OCI-LY3 (cell line): ENCODE measurements around the gene PCNX1.

Experiments
- H2AFZ ChIP-seq: fragments of 200-600, 300-600 bp; shearing (Covaris generic); 2 replicates; pipeline ENCODE4 v1.6.0; 2014; ENCODE audit warnings: antibody characterized with exemption, low read depth, low read length
- H3K27ac ChIP-seq: fragments of 200-600, 300-600 bp; sonication (generic); 2 replicates; pipeline ENCODE4 v1.5.1; 2014; ENCODE audit warnings: mild to moderate bottlenecking, low read length, moderate library complexity, mixed read lengths
- H3K27me3 ChIP-seq: fragments of 200-600, 300-600 bp; sonication (generic); 2 replicates; pipeline ENCODE4 v1.6.1; 2014; ENCODE audit warnings: low read depth, low read length, mixed read lengths
- H3K36me3 ChIP-seq: fragments of 200-600, 300-600 bp; sonication (generic); replicated peaks from 2 replicates; pipeline ENCODE3; 2014; ENCODE audit warnings: low read depth, low read length, mixed read lengths
- H3K4me1 ChIP-seq: fragments of 300-600, 200-600 bp; sonication (generic); 2 replicates; pipeline ENCODE4 v1.6.1; 2014; ENCODE audit warnings: low read length, mixed read lengths
- H3K4me2 ChIP-seq: fragments of 200-600, 300-600 bp; sonication (generic); 2 replicates; pipeline ENCODE4 v1.6.1; 2014; ENCODE audit warnings: low read length, mixed read lengths
- H3K4me3 ChIP-seq: fragments of 300-600, 200-600 bp; sonication (generic); 2 replicates; pipeline ENCODE4 v1.5.1; 2014; ENCODE audit warnings: antibody characterized with exemption, mild to moderate bottlenecking, low read length, moderate library complexity
- H3K79me2 ChIP-seq: fragments of 300-600, 200-600 bp; shearing (Covaris generic); 2 replicates; pipeline ENCODE4 v1.6.1; 2014; ENCODE audit warnings: mild to moderate bottlenecking, low read length, mixed read lengths
- H3K9ac ChIP-seq: fragments of 300-600, 200-600 bp; shearing (Covaris generic); 2 replicates; pipeline ENCODE4 v1.6.0; 2014; ENCODE audit warnings: mild to moderate bottlenecking, low read length, moderate library complexity
- H3K9me3 ChIP-seq: fragments of 200-600, 300-600 bp; shearing (Covaris generic); 2 replicates; pipeline ENCODE4 v1.6.1; 2014; ENCODE audit warnings: low read length, mixed read lengths; ENCODE audit not compliant: insufficient read depth
- H4K20me1 ChIP-seq: fragments of 200-600, 300-600 bp; sonication (generic); 2 replicates; pipeline ENCODE4 v1.6.1; 2016; ENCODE audit warnings: low read length, mixed read lengths; ENCODE audit not compliant: insufficient read depth
- EZH2phosphoT487 ChIP-seq: fragments of 200-600 bp; shearing (Covaris generic); IDR thresholded peaks from 2 replicates; pipeline ENCODE4 v1.6.1; 2018; ENCODE audit warnings: antibody characterized with exemption, mixed run types, low read depth
- TF ChIP-seq, protein P1 (sequence below): fragments of 200-600, 300-600 bp; sonication (generic); IDR thresholded peaks from 2 replicates; pipeline ENCODE4 v1.5.1; 2014; ENCODE audit warnings: antibody characterized with exemption, low read length, low read depth

The PCNX1 gene

DNA sequence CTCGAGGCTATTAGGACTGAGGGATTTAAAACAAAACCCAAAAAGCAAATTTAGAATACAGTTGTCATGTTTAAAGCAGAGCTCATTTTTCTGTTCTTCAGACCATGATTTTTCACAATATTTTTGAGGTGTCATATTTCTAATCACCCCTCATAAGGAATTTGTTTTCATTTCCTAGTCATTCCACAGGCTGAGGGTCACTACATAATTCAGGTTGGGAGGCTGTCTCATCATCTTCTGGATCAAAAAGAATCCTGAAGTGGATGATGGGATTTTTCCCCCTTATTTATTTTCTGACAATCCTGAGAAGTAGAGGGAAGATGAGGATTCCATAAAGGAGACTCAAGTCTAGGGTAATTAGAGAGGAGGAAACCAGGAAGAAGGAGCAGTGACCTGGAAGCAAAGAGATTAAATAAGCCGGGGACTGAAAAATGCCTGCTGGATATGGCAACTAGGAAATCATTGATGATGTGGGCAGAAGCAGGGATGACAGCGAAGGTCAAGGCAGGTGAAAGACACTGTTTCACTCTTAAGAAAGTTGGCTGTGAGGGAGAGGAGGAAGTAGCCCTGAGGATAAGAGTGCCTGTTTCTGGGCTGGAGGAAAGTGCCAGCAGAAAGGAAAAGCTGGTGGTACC lies 9.0 kb upstream of the PCNX1 start:
- Histone ChIP-seq H3K4me1 (peaks cover 19% of the 10 kb centered on the region), H3K79me2 (no peaks in the 10 kb centered on the region), H3K36me3 (no peaks in the 10 kb centered on the region), H3K27me3 (peaks cover 38% of the 10 kb centered on the region), H3K9me3 (no peaks in the 10 kb centered on the region), H3K4me2 (no peak overlapping the region), H3K27ac (no peak overlapping the region), H4K20me1 (no peaks in the 10 kb centered on the region), H2AFZ (no peak overlapping the region), H3K9ac (no peak overlapping the region), H3K4me3 (no peak overlapping the region)
- TF ChIP-seq, protein P1, sequence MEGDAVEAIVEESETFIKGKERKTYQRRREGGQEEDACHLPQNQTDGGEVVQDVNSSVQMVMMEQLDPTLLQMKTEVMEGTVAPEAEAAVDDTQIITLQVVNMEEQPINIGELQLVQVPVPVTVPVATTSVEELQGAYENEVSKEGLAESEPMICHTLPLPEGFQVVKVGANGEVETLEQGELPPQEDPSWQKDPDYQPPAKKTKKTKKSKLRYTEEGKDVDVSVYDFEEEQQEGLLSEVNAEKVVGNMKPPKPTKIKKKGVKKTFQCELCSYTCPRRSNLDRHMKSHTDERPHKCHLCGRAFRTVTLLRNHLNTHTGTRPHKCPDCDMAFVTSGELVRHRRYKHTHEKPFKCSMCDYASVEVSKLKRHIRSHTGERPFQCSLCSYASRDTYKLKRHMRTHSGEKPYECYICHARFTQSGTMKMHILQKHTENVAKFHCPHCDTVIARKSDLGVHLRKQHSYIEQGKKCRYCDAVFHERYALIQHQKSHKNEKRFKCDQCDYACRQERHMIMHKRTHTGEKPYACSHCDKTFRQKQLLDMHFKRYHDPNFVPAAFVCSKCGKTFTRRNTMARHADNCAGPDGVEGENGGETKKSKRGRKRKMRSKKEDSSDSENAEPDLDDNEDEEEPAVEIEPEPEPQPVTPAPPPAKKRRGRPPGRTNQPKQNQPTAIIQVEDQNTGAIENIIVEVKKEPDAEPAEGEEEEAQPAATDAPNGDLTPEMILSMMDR: no peak
- TF ChIP-seq EZH2phosphoT487: no peak

DNA sequence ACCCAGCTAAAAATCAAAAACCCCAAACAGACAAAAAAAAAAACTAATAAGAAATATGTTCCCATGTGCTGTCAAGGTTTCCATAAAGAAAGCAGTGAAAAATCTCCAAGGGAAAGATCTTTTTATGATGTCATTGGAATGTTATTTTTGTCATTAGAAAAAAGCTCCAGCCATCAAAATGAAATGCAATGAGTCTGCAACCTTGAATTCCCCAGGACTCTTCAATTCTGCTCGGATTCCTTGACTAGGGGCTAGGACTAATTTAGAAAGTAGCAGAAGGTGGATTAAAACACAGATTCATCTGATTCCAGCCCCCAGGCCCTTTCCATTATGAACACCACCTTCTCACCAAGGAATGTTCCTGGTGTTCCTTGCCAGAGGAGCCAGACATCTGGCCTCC lies 6.0 kb upstream of the PCNX1 start:
- no peaks in the 10 kb centered on the region for H3K9me3 ChIP-seq
- H2AFZ ChIP-seq: no peak overlapping the region
- no peak overlapping the region for H3K9ac ChIP-seq
- no peaks in the 10 kb centered on the region for H4K20me1 ChIP-seq
- TF ChIP-seq, protein P1: no peak
- no peak for TF ChIP-seq EZH2phosphoT487
- H3K4me2 ChIP-seq: no peak overlapping the region
- no peak overlapping the region for H3K4me3 ChIP-seq
- peaks cover 1% of the 10 kb centered on the region for H3K4me1 ChIP-seq
- H3K79me2 ChIP-seq: no peaks in the 10 kb centered on the region
- H3K27ac ChIP-seq: no peak overlapping the region
- H3K36me3 ChIP-seq: no peaks in the 10 kb centered on the region
- peaks cover 25% of the 10 kb centered on the region for H3K27me3 ChIP-seq

DNA sequence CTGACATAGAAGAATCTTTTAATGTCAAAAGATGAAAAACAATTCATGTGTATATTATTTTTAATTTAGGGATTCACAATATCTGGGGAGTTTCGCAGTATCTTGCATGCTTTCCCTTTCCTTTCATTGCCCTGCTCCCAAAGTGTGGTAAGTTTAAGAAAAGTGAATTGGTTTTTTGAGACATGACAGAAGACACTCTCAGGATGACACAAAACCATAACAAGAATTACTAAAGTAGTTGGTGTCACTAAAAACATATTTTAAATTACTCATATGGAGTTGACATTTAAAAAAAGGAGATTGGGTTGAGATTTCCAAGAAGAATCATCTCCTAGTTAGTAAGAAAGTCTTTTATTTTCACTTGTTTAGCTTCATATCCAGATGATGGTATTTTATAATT lies 5.1 kb upstream of the PCNX1 start:
- no peak overlapping the region for H3K9ac ChIP-seq
- H3K4me3 ChIP-seq: no peak overlapping the region
- H3K27me3 ChIP-seq: peaks cover 19% of the 10 kb centered on the region
- H4K20me1 ChIP-seq: no peaks in the 10 kb centered on the region
- no peaks in the 10 kb centered on the region for H3K9me3 ChIP-seq
- no peak overlapping the region for H2AFZ ChIP-seq
- H3K27ac ChIP-seq: no peak overlapping the region
- H3K79me2 ChIP-seq: no peaks in the 10 kb centered on the region
- H3K36me3 ChIP-seq: no peaks in the 10 kb centered on the region
- peaks cover 8% of the 10 kb centered on the region for H3K4me1 ChIP-seq
- H3K4me2 ChIP-seq: no peak overlapping the region
- TF ChIP-seq, protein P1: no peak
- no peak for TF ChIP-seq EZH2phosphoT487

DNA sequence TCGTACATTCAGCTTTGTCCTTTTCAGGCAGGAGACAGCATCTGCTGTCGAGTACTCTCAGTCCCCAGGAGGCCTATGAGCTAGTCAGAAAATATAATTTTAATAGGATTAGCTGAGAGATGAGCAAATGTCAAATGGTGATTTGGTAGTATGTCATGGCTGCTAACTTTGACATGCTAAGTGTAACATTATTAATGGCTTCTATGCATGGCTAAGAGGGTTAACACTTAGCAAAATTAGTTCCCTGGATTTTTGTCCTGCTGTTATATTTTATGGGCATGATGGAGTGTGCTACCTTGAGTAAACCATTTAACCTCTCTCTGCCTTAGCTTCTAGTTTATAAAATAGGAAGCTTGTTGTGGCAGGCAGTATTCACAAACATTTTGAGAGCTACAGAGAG lies 2.9 kb upstream of the PCNX1 start:
- Histone ChIP-seq H3K4me2 (no peak overlapping the region), H3K27ac (no peak overlapping the region), H3K9ac (no peak overlapping the region), H3K4me1 (peaks cover 14% of the 10 kb centered on the region), H3K9me3 (no peaks in the 10 kb centered on the region), H4K20me1 (peaks cover 10% of the 10 kb centered on the region), H3K36me3 (no peaks in the 10 kb centered on the region), H3K79me2 (peaks cover 18% of the 10 kb centered on the region), H3K27me3 (peaks cover 6% of the 10 kb centered on the region; the same call in 1 of the 2 replicates), H3K4me3 (no peak overlapping the region), H2AFZ (no peak overlapping the region)
- TF ChIP-seq, protein P1: no peak
- TF ChIP-seq EZH2phosphoT487: no peak
